K562 (cell line): ENCODE measurements around the gene OR2V1. TPM values are rescaled to one million over a fixed set of nuclear protein-coding genes. Genes with fewer than 3 reads are reported as not detected.

ENCODE experiments used
- BCOR ChIP-seq: fragments of 450-650 bp; IDR thresholded peaks from 2 replicates; pipeline ENCODE4 v1.6.1; 2016
- CREB3L1 ChIP-seq: fragments of 450-650 bp; IDR thresholded peaks from 2 replicates; pipeline ENCODE4 v1.6.1; 2014; ENCODE audit warnings: low read depth, mild to moderate bottlenecking, moderate library complexity, borderline replicate concordance
- CTBP1 ChIP-seq: fragments of 450-650 bp; IDR thresholded peaks from 2 replicates; pipeline ENCODE4 v1.6.1; 2016; ENCODE audit warnings: borderline replicate concordance
- EGR1 ChIP-seq: fragments of 450-650 bp; conservative IDR thresholded peaks from 2 replicates; pipeline ENCODE4 v1.6.1; 2017; ENCODE audit warnings: mild to moderate bottlenecking
- FOSL1 ChIP-seq: fragments of 200-800 bp; sonication (Bioruptor generic); conservative IDR thresholded peaks from 2 replicates; pipeline ENCODE4 v1.6.1; 2016; ENCODE audit warnings: missing genetic modification characterization, missing compliant biosample characterization
- FOXM1 ChIP-seq, 2 experiments: fragments of 450-650 bp in 1 of 2; sonication (generic) in 1 of 2; formaldehyde crosslinking in 1 of 2; IDR thresholded peaks; 2 replicates each; pipeline versions ENCODE4 v1.6.1 to v1.9.0; 2017 to 2022; ENCODE audit warnings: low read depth in 2 of 2, mild to moderate bottlenecking in 2 of 2, missing genetic modification reagents in 1 of 2, moderate library complexity in 1 of 2
- HCFC1 ChIP-seq: IDR thresholded peaks from 2 replicates; pipeline ENCODE4 v1.6.1; 2012; ENCODE audit warnings: low read depth, low read length, improper control_type of control experiment
- HEY1 ChIP-seq: fragments of 250-450 bp; sonication (Bioruptor Pico); IDR thresholded peaks from 2 replicates; pipeline ENCODE4 v1.5.0; 2020; ENCODE audit warnings: mild to moderate bottlenecking, moderate library complexity, borderline replicate concordance
- KDM1A ChIP-seq, 2 experiments: fragments of 450-650 bp; IDR thresholded peaks; 2 replicates each; pipeline ENCODE4 v1.6.1; 2016; ENCODE audit warnings: mild to moderate bottlenecking in 2 of 2
- KLF10 ChIP-seq: fragments of 250-450 bp; sonication (Bioruptor Pico); IDR thresholded peaks from 2 replicates; pipeline ENCODE4 v1.6.1; 2021; ENCODE audit warnings: matching md5 sums
- MAFF ChIP-seq: IDR thresholded peaks from 2 replicates; pipeline ENCODE4 v1.6.1; 2012; ENCODE audit warnings: low read length, improper control_type of control experiment
- MCM2 ChIP-seq: fragments of 450-650 bp; IDR thresholded peaks from 2 replicates; pipeline ENCODE4 v1.6.1; 2017; ENCODE audit warnings: low read depth, mild to moderate bottlenecking
- MCM7 ChIP-seq, 2 experiments: fragments of 450-650 bp; IDR thresholded peaks; 2 replicates each; pipeline ENCODE4 v1.6.1; 2016 to 2018
- MTA2 ChIP-seq: fragments of 450-650 bp; IDR thresholded peaks from 2 replicates; pipeline ENCODE4 v1.6.1; 2016; ENCODE audit warnings: low read depth
- NFRKB ChIP-seq: fragments of 450-650 bp; IDR thresholded peaks from 2 replicates; pipeline ENCODE4 v1.6.1; 2016; ENCODE audit warnings: low read depth
- OTX1 ChIP-seq: fragments of 450-650 bp; formaldehyde crosslinking; IDR thresholded peaks from 2 replicates; pipeline ENCODE4 v1.4.0; 2022; ENCODE audit warnings: mild to moderate bottlenecking
- PPARD ChIP-seq: fragments of 250-450 bp; sonication (Bioruptor Pico); IDR thresholded peaks from 2 replicates; pipeline ENCODE4 v1.8.0; 2022; ENCODE audit warnings: inconsistent platforms, mild to moderate bottlenecking, moderate library complexity
- SMARCE1 ChIP-seq: fragments of 450-650 bp; IDR thresholded peaks from 2 replicates; pipeline ENCODE4 v1.7.1; 2016; ENCODE audit warnings: mild to moderate bottlenecking
- TAF9B ChIP-seq: fragments of 450-650 bp; IDR thresholded peaks from 2 replicates; pipeline ENCODE4 v1.6.1; 2018; ENCODE audit warnings: mild to moderate bottlenecking; ENCODE audit not compliant: partially characterized antibody
- TRIM24 ChIP-seq, 2 experiments: fragments of 450-650 bp; IDR thresholded peaks; 2 replicates each; pipeline ENCODE4 v1.6.1; 2016
- polyA plus RNA-seq, 8 experiments: library from polyadenylated mRNA; depleted of rRNA in 4 of 8; stranded (reverse) in 5 of 8; unstranded in 3 of 8; fragments of >200 nt; fragmentation: Nextera tagmentation in 2 of 8; fragmentation: Illumina TruSeq in 1 of 8; extraction: Ambion mirVana in 2 of 8; extraction: Trizol in 1 of 8; gene quantifications; 2 replicates each; pipeline versions ENCODE4 v1.2.1 to v1.2.3, GENCODE V29; 2011 to 2014; ENCODE audit warnings: inconsistent platforms in 1 of 8, missing spikeins in 1 of 8
- total RNA-seq, 7 experiments: library from RNA; depleted of rRNA in 6 of 7; stranded (reverse); fragments of >200 nt in 6 of 7; fragmentation: Illumina TruSeq in 2 of 7; extraction: Trizol in 2 of 7; gene quantifications; 2 replicates each; pipeline versions ENCODE4 v1.2.1 to v1.2.3, GENCODE V29; 2011 to 2021; ENCODE audit warnings: low replicate concordance in 1 of 7
- TF ChIP-seq, protein P1 (sequence below): IDR thresholded peaks from 2 replicates; pipeline ENCODE4 v1.6.1; 2014; ENCODE audit warnings: antibody characterized with exemption
- TF ChIP-seq, protein P2 (sequence below): fragments of 250-450 bp; sonication (Bioruptor Pico); IDR thresholded peaks from 2 replicates; pipeline ENCODE4 v1.9.0; 2021; ENCODE audit warnings: mild to moderate bottlenecking
- TF ChIP-seq, protein P3 (sequence below): sonication (generic); formaldehyde crosslinking; IDR thresholded peaks from 2 replicates; pipeline ENCODE4 v1.8.0; 2022; ENCODE audit warnings: missing genetic modification reagents, mild to moderate bottlenecking, borderline replicate concordance
- TF ChIP-seq, protein P4 (sequence below), 3 experiments: IDR thresholded peaks in 2 of 3; conservative IDR thresholded peaks in 1 of 3; 2 replicates each; pipeline ENCODE4 v1.5.1; 2011 to 2012; ENCODE audit warnings: low read length in 3 of 3, mild to moderate bottlenecking in 3 of 3, control low read depth in 2 of 3, improper control_type of control experiment in 1 of 3, inconsistent platforms in 1 of 3, low read depth in 1 of 3, mixed read lengths in 1 of 3, moderate library complexity in 1 of 3; ENCODE audit not compliant: insufficient read depth in 2 of 3

OR2V1 gene
- total and polyA plus RNA-seq, 9 of the 15 experiments (the other 6 are each of a cell fraction or from before 2014, with no cell fraction given), result 0.04 to 0.28 (median 0.15) TPM; not detected in 5

DNA sequence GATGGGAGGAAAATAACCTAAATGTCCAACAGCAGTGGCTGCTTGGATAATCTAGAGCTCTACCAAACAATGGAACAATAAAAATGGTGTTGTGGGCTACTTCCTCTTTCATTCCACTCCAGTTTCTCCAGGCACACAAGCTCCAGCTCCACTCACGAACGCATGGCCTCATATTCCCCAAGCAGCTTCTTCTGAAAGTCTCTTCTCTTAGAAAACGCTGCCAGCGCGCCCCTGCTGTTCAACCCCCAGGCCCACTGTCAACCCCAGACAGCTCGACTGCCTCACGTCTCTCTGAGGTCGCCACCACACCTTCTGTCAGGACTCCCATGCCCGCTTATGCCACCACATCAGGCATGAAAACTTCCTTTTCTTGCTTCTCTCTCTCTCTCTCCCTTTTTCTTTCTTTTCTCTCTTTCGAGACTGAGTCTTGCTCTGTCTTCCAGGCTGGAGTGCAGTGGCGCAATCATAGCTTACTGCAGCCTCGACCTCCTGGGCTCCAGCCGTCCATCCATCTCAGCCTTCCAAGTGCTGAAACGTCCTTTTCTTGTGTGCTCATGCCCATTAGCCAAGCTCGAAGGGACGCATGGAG, 32.6 kb upstream of the OR2V1 start (continued):
- no peak for TF ChIP-seq CREB3L1
- TF ChIP-seq, protein P1, sequence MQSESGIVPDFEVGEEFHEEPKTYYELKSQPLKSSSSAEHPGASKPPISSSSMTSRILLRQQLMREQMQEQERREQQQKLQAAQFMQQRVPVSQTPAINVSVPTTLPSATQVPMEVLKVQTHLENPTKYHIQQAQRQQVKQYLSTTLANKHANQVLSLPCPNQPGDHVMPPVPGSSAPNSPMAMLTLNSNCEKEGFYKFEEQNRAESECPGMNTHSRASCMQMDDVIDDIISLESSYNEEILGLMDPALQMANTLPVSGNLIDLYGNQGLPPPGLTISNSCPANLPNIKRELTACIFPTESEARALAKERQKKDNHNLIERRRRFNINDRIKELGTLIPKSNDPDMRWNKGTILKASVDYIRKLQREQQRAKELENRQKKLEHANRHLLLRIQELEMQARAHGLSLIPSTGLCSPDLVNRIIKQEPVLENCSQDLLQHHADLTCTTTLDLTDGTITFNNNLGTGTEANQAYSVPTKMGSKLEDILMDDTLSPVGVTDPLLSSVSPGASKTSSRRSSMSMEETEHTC, result no peak
- no peak for TF ChIP-seq PPARD (CRISPR knock-in tag)
- peak; percentile 65; the same call in 1 of the 2 replicates for TF ChIP-seq NFRKB
- TF ChIP-seq, protein P2, sequence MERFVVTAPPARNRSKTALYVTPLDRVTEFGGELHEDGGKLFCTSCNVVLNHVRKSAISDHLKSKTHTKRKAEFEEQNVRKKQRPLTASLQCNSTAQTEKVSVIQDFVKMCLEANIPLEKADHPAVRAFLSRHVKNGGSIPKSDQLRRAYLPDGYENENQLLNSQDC (CRISPR knock-in tag), result no peak
- no peak for TF ChIP-seq FOXM1 (IDR thresholded peaks at IDR 0.05; ENCODE audit: low read depth)
- TF ChIP-seq FOXM1 (CRISPR knock-in tag; IDR thresholded peaks at IDR 0.05; ENCODE audit: low read depth), result no peak
- TF ChIP-seq BCOR, result peak; percentile 38; the same call in 1 of the 2 replicates
- no peak for TF ChIP-seq CTBP1
- no peak for TF ChIP-seq MCM2
- TF ChIP-seq OTX1 (CRISPR knock-in tag), result peak; percentile 91
- TF ChIP-seq MAFF, result no peak
- peak; percentile 53; the same call in 1 of the 2 replicates for TF ChIP-seq SMARCE1
- TF ChIP-seq FOSL1 (tag), result 0 out of 2 replicates have a peak, but pooled peaks have one; percentile 12
- no peak for TF ChIP-seq HEY1 (CRISPR knock-in tag)
- TF ChIP-seq, protein P3, sequence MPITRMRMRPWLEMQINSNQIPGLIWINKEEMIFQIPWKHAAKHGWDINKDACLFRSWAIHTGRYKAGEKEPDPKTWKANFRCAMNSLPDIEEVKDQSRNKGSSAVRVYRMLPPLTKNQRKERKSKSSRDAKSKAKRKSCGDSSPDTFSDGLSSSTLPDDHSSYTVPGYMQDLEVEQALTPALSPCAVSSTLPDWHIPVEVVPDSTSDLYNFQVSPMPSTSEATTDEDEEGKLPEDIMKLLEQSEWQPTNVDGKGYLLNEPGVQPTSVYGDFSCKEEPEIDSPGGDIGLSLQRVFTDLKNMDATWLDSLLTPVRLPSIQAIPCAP (CRISPR knock-in tag), result no peak
- TF ChIP-seq HCFC1, result no peak
- TF ChIP-seq, protein P4, sequence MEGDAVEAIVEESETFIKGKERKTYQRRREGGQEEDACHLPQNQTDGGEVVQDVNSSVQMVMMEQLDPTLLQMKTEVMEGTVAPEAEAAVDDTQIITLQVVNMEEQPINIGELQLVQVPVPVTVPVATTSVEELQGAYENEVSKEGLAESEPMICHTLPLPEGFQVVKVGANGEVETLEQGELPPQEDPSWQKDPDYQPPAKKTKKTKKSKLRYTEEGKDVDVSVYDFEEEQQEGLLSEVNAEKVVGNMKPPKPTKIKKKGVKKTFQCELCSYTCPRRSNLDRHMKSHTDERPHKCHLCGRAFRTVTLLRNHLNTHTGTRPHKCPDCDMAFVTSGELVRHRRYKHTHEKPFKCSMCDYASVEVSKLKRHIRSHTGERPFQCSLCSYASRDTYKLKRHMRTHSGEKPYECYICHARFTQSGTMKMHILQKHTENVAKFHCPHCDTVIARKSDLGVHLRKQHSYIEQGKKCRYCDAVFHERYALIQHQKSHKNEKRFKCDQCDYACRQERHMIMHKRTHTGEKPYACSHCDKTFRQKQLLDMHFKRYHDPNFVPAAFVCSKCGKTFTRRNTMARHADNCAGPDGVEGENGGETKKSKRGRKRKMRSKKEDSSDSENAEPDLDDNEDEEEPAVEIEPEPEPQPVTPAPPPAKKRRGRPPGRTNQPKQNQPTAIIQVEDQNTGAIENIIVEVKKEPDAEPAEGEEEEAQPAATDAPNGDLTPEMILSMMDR (IDR thresholded peaks at IDR 0.05 in 2 of 3, conservative IDR thresholded peaks at IDR 0.05 in 1 of 3; ENCODE audit: insufficient read depth in 2 of 3, low read depth in 1 of 3, low read length in 3 of 3), result peak; percentile 38 to 54 (median 42); a peak in 5 of 6 replicates
- TF ChIP-seq TAF9B, result no peak
- TF ChIP-seq MCM7 (IDR thresholded peaks at IDR 0.05), result no peak
- TF ChIP-seq KDM1A (IDR thresholded peaks at IDR 0.05), result no peak
- no peak for TF ChIP-seq EGR1
- peak; percentile 18; the same call in 1 of the 2 replicates for TF ChIP-seq MTA2
- TF ChIP-seq KLF10, result no peak
- peak in 1 of 2 experiments; percentile 45; a peak in 1 of 4 replicates for TF ChIP-seq TRIM24 (IDR thresholded peaks at IDR 0.05)
